Gastrocnemius medialis (tissue), 4 donors: ENCODE results near the gene EMX1. TPM values are rescaled to one million over a fixed set of nuclear protein-coding genes. Genes with fewer than 3 reads are reported as not detected.

ENCODE experiments used
- ATAC-seq, 2 donors: fragments of 150-250 bp; one replicate each; pipeline ENCODE4 v1.9.1; 2016
- DNase-seq, 2 donors: peaks; one replicate each; pipeline ENCODE4 v3.0.0-alpha.2; 2019
- H3K27ac ChIP-seq, 4 donors: fragments of 200-600 bp; sonication (generic); 1 replicate in 1 of 4; 2 replicates in 3 of 4; pipeline ENCODE4 v1.5.1; 2016 to 2018; ENCODE audit warnings: mild to moderate bottlenecking in 2 of 4, moderate library complexity in 1 of 4
- H3K27me3 ChIP-seq, 3 donors: fragments of 200-600 bp; sonication (generic) in 2 of 3; 1 replicate in 1 of 3; 2 replicates in 2 of 3; pipeline versions ENCODE4 v1.5.1 to v1.6.0; 2016 to 2019; ENCODE audit warnings: mild to moderate bottlenecking in 1 of 3, moderate library complexity in 1 of 3
- H3K36me3 ChIP-seq, 2 donors: fragments of 200-600 bp; sonication (generic) in 1 of 2; one replicate each; pipeline ENCODE4 v1.5.1; 2017 to 2018
- H3K4me1 ChIP-seq, 2 donors: fragments of 200-600 bp; sonication (generic) in 1 of 2; one replicate each; pipeline ENCODE4 v1.5.1; 2016 to 2017; ENCODE audit warnings: mild to moderate bottlenecking in 2 of 2
- H3K4me3 ChIP-seq, 4 donors: fragments of 200-600 bp; sonication (generic) in 3 of 4; 1 replicate in 1 of 4; 2 replicates in 3 of 4; pipeline ENCODE4 v1.5.1; 2016 to 2019; ENCODE audit warnings: mild to moderate bottlenecking in 2 of 4
- H3K9me3 ChIP-seq, 3 donors: fragments of 200-600 bp; sonication (generic) in 2 of 3; 1 replicate in 1 of 3; 2 replicates in 2 of 3; pipeline ENCODE4 v1.5.1; 2016 to 2019
- CTCF ChIP-seq, 5 experiments: fragments of 450-650 bp in 3 of 5; fragments of 200-600 bp in 2 of 5; sonication (generic) in 2 of 5; IDR thresholded peaks in 4 of 5; conservative IDR thresholded peaks in 1 of 5; 1 replicate in 4 of 5; 2 replicates in 1 of 5; pipeline ENCODE4 v1.5.1; 2016 to 2019; ENCODE audit warnings: antibody characterized with exemption in 5 of 5, mild to moderate bottlenecking in 3 of 5, moderate library complexity in 3 of 5
- POLR2A ChIP-seq, 2 donors: fragments of 450-650 bp; IDR thresholded peaks; one replicate each; pipeline ENCODE4 v1.6.1; 2017; ENCODE audit warnings: antibody characterized with exemption in 2 of 2, mild to moderate bottlenecking in 2 of 2, moderate library complexity in 2 of 2
- in situ Hi-C, 4 donors: fragments of 200-750 bp; cut with MboI; loops; one replicate each; pipeline versions ENCODE4 v1.15.0 to v1.8.0; 2017; ENCODE audit warnings: low sequenced_read_pairs in 4 of 4
- intact Hi-C: fragments of 100-400 bp; cut with DNase I; formaldehyde crosslinking; loops from one replicate; pipeline ENCODE4 v1.15.1; 2023; ENCODE audit warnings: low total_unique reads
- total RNA-seq, 4 donors: library from RNA; depleted of rRNA; stranded (reverse); fragments of >200 nt; gene quantifications; one replicate each; pipeline versions ENCODE4 v1.1.0 to v1.2.3, GENCODE V29; 2016

The EMX1 gene
- total RNA-seq, 4 donors from 2014 or later = not detected

DNA sequence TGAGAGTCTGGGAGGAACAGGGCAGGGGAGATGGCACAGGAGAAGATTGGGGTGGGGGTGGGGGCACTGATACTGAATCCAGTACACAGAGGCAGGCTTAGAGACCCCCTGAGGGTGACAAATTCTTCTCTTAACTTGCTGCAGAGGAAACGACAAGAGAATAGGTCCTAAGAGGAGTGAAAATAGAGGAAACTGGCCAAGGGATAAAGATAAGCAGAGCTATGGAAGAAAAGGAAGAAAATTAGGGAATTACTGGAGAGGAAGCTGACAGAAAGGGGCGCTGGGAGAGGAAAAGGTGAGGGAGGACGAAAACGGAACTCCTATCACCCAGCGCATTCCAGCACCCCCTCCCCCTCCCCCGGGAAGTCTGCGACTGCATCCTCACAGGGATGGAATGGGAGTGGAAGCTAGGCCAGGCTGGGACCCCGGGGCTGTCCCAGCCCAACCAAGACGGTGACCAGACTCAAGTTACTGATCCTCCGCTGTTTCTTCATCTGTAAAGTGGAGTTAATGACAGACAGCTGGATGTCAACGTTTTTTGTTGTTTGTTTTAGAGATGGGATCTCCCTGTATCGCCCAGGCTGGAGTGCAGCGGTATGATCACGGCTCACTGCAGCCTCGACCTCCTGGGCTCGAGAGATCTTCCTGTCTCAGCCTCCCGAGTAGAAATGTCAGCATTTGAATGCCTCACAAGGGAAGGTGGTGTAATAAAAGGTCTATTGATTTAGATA lies 2.6 kb upstream of the EMX1 start:
- Histone ChIP-seq H3K27ac (no peak overlapping the region), H3K27me3 (peaks cover 94 to 98% (median 97%) of the 10 kb centered on the region in 3 donors), H3K4me3 (no peak overlapping the region), H3K9me3 (no peaks in the 10 kb centered on the region), H3K36me3 (no peaks in the 10 kb centered on the region), H3K4me1 (peaks cover 20 to 33% of the 10 kb centered on the region in 2 donors)
- in situ Hi-C loops (no loop called here), intact Hi-C loops (no loop called here)
- ATAC-seq (no peak), DNase-seq (peak in 1 of 2 donors; percentile 5)
- TF ChIP-seq POLR2A (IDR thresholded peaks at IDR 0.05) (no peak), CTCF (IDR thresholded peaks at IDR 0.05 in 4 of 5, conservative IDR thresholded peaks at IDR 0.05 in 1 of 5) (no peak)

GRCh38 chr2:72915320-72915906 lies 1.9 kb upstream of the EMX1 start:
- Histone ChIP-seq H3K27me3 (peaks cover 94 to 98% (median 97%) of the 10 kb centered on the region in 3 donors), H3K9me3 (no peaks in the 10 kb centered on the region), H3K4me1 (peaks cover 20 to 40% of the 10 kb centered on the region in 2 donors), H3K27ac (no peak overlapping the region), H3K4me3 (peak overlapping the region; percentile 43 to 62 (median 48)), H3K36me3 (no peaks in the 10 kb centered on the region)
- ATAC-seq = no peak
- intact Hi-C loops = no loop called here
- DNase-seq = peak in 1 of 2 donors; percentile 8
- no peak for TF ChIP-seq POLR2A (IDR thresholded peaks at IDR 0.05)
- no peak for TF ChIP-seq CTCF (IDR thresholded peaks at IDR 0.05 in 4 of 5, conservative IDR thresholded peaks at IDR 0.05 in 1 of 5)
- in situ Hi-C loops = no loop called here

- ATAC-seq (peak in 1 of 2 donors; percentile 53), DNase-seq (peak in 1 of 2 donors; percentile 18)
- intact Hi-C loops (no loop called here), in situ Hi-C loops (no loop called here)
- H3K36me3 ChIP-seq = no peaks in the 10 kb centered on the region
- H3K4me3 ChIP-seq = peak overlapping the region; percentile 43 to 62 (median 48)
- no peak overlapping the region for H3K27ac ChIP-seq
- H3K9me3 ChIP-seq = no peaks in the 10 kb centered on the region
- H3K27me3 ChIP-seq = peaks cover 94 to 98% (median 97%) of the 10 kb centered on the region in 3 donors
- peaks cover 20 to 41% of the 10 kb centered on the region in 2 donors for H3K4me1 ChIP-seq
- TF ChIP-seq CTCF (IDR thresholded peaks at IDR 0.05 in 4 of 5, conservative IDR thresholded peaks at IDR 0.05 in 1 of 5) (no peak), POLR2A (IDR thresholded peaks at IDR 0.05) (no peak)
Observed at GRCh38 chr2:72915907-72916742, 1.2 kb upstream of the EMX1 start.

- Histone ChIP-seq H3K27ac (no peak overlapping the region), H3K9me3 (no peaks in the 10 kb centered on the region), H3K4me3 (peak overlapping the region; percentile 43 to 62 (median 48)), H3K27me3 (peaks cover 95 to 98% (median 97%) of the 10 kb centered on the region in 3 donors), H3K36me3 (no peaks in the 10 kb centered on the region), H3K4me1 (peaks cover 20 to 41% of the 10 kb centered on the region in 2 donors)
- DNase-seq = peak in 1 of 2 donors; percentile 10
- no peak for ATAC-seq
- in situ Hi-C loops = no loop called here
- intact Hi-C loops = loop anchor here (1.0 kb wide), 1 partner anchor 29 kb away; the partner anchor contains the start of gene SPR
- TF ChIP-seq POLR2A (IDR thresholded peaks at IDR 0.05) = no peak
- TF ChIP-seq CTCF (IDR thresholded peaks at IDR 0.05 in 4 of 5, conservative IDR thresholded peaks at IDR 0.05 in 1 of 5) = no peak
Observed at GRCh38 chr2:72916743-72917137, 579 bp upstream of the EMX1 start.
